ENCODE results near the gene DENND1B.

- TF ChIP-seq, protein P1, sequence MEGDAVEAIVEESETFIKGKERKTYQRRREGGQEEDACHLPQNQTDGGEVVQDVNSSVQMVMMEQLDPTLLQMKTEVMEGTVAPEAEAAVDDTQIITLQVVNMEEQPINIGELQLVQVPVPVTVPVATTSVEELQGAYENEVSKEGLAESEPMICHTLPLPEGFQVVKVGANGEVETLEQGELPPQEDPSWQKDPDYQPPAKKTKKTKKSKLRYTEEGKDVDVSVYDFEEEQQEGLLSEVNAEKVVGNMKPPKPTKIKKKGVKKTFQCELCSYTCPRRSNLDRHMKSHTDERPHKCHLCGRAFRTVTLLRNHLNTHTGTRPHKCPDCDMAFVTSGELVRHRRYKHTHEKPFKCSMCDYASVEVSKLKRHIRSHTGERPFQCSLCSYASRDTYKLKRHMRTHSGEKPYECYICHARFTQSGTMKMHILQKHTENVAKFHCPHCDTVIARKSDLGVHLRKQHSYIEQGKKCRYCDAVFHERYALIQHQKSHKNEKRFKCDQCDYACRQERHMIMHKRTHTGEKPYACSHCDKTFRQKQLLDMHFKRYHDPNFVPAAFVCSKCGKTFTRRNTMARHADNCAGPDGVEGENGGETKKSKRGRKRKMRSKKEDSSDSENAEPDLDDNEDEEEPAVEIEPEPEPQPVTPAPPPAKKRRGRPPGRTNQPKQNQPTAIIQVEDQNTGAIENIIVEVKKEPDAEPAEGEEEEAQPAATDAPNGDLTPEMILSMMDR (IDR thresholded peaks at IDR 0.05): no peak
- TF ChIP-seq POLR2A (IDR thresholded peaks at IDR 0.05): no peak
Measured at GRCh38 chr1:197463142-197463541, 312.1 kb downstream of the DENND1B start.
